ENCODE measurements around the gene FUBP3.

DNA sequence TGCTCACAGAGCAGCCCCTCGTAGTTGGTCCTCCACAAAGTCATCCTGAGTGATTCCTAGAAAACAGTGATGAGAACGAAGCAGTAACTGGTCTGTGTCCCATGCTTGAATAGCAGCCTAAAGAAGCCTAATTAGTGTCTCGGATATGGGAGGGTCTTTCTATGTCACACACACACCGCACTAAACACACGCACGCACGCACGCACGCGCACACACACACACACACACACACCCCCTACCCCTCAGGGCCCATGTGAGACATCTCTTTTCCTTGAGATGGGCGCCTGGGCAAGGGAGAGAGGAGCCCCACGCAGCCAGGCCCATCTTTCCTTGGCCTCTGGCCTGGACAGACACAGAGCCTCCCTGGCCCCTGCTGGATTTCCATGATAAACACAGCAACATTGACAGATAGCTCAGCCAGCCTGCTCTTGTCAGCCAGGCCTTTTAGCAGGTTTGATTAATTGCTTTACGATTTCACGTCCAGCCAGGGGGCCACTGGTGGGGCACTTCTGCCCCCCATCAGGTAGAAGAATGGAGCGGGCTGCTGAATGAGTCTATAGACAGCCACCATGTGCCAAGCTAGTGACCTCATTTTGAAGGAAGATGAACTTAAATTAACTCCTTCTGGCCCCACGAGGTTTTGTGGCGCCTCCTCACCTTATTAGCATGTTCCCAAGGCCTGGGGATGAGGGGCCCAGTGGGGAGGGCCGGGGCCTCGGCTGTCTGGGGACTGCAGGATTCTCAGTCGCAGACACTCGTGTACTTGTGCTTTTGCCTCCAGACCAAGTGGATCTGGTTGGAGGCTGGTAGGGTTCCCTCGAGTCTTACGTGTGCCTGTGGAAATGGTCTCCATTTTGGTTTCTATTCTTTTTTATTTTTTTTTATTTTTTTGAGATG lies 48.8 kb downstream of the FUBP3 start:
- TF ChIP-seq JUND (IDR thresholded peaks at IDR 0.05): no peak
- TF ChIP-seq, protein P1, sequence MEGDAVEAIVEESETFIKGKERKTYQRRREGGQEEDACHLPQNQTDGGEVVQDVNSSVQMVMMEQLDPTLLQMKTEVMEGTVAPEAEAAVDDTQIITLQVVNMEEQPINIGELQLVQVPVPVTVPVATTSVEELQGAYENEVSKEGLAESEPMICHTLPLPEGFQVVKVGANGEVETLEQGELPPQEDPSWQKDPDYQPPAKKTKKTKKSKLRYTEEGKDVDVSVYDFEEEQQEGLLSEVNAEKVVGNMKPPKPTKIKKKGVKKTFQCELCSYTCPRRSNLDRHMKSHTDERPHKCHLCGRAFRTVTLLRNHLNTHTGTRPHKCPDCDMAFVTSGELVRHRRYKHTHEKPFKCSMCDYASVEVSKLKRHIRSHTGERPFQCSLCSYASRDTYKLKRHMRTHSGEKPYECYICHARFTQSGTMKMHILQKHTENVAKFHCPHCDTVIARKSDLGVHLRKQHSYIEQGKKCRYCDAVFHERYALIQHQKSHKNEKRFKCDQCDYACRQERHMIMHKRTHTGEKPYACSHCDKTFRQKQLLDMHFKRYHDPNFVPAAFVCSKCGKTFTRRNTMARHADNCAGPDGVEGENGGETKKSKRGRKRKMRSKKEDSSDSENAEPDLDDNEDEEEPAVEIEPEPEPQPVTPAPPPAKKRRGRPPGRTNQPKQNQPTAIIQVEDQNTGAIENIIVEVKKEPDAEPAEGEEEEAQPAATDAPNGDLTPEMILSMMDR (IDR thresholded peaks at IDR 0.05 in 2 of 3, conservative IDR thresholded peaks at IDR 0.05 in 1 of 3; ENCODE audit: borderline replicate concordance in 1 of 3, insufficient read depth in 1 of 3, low read depth in 2 of 3, low read length in 2 of 3): no peak
- TF ChIP-seq TCF7L2 (IDR thresholded peaks at IDR 0.05; ENCODE audit: borderline replicate concordance, extremely low read depth, insufficient read depth, insufficient read length): no peak
- TF ChIP-seq, protein P2, sequence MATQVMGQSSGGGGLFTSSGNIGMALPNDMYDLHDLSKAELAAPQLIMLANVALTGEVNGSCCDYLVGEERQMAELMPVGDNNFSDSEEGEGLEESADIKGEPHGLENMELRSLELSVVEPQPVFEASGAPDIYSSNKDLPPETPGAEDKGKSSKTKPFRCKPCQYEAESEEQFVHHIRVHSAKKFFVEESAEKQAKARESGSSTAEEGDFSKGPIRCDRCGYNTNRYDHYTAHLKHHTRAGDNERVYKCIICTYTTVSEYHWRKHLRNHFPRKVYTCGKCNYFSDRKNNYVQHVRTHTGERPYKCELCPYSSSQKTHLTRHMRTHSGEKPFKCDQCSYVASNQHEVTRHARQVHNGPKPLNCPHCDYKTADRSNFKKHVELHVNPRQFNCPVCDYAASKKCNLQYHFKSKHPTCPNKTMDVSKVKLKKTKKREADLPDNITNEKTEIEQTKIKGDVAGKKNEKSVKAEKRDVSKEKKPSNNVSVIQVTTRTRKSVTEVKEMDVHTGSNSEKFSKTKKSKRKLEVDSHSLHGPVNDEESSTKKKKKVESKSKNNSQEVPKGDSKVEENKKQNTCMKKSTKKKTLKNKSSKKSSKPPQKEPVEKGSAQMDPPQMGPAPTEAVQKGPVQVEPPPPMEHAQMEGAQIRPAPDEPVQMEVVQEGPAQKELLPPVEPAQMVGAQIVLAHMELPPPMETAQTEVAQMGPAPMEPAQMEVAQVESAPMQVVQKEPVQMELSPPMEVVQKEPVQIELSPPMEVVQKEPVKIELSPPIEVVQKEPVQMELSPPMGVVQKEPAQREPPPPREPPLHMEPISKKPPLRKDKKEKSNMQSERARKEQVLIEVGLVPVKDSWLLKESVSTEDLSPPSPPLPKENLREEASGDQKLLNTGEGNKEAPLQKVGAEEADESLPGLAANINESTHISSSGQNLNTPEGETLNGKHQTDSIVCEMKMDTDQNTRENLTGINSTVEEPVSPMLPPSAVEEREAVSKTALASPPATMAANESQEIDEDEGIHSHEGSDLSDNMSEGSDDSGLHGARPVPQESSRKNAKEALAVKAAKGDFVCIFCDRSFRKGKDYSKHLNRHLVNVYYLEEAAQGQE (IDR thresholded peaks at IDR 0.05; ENCODE audit: low read depth): no peak

Data from HCT116 (cell line).